ENCODE results near the gene RSPH10B2. TPM values are rescaled to one million over a fixed set of nuclear protein-coding genes. Genes with fewer than 3 reads are reported as not detected.
"Not testable (repeated sequence)": the region's sequence is repeated elsewhere in the genome, so short reads cannot be mapped to it uniquely, and the experiment has no call there.

Gene RSPH10B2
- total and polyA plus RNA-seq, 3 experiments from 2014 or later: 0.09 to 1.0 TPM; not detected in 1

GRCh38 chr7:6825236-6826125 lies 71.6 kb downstream of the RSPH10B2 start:
- Mint-ChIP-seq H3K27ac (peak overlapping the region in 6 of 8 donors; percentile 36 to 77 (median 61)), H3K36me3 (peaks cover 0 to 22% (median 4%) of the 10 kb centered on the region in 3 donors), H3K4me3 (peak overlapping the region; percentile 46 to 94 (median 82)), H3K4me1 (peaks cover 7 to 14% (median 13%) of the 10 kb centered on the region in 3 donors)
- H3K27me3 Mint-ChIP-seq; H3K4me1 ChIP-seq (ENCODE audit: insufficient read depth, low read length); H3K9me3 ChIP-seq (ENCODE audit: low read length); H3K36me3 ChIP-seq (ENCODE audit: insufficient read depth, low read length); H3K9me3 Mint-ChIP-seq; H3K27me3 ChIP-seq (ENCODE audit: insufficient read depth, low read length, poor library complexity, severe bottlenecking); H3K4me3 ChIP-seq (ENCODE audit: low read length); CTCF ChIA-PET; POLR2A ChIA-PET: not testable (repeated sequence)
- peak overlapping the region; percentile 16 for H3K27ac ChIP-seq (ENCODE audit: low read depth, low read length)
- peak in 1 of 5 donors; percentile 11 for DNase-seq

DNA sequence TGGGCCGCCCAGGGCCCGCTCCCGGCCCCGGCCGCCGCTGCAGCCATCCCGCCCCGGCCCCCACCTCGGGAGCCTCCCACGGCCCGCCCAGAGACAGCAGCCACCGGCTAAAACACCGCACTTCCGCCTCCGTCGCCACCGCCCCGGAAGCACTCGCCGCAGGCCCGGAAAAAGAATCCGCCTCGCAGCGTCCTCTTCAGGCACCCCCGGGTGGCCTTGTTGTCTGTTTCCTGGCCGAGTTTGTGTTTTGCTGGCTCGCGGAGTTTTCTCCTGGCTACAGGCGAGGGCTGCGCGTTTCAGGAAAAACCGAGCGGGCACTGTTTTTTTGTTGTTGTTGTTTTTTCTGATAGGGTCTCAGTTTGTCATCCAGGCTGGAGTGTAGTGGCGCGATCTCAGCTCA lies 72.2 kb downstream of the RSPH10B2 start, which contains the start of gene CCZ1B:
Gene CCZ1B (minus strand): TSS at position 125 of the 400 bp plus-strand sequence. CDS start 78 bp downstream, at position 47.
- peak within 1 kb of the TSS; percentile 90 to 97 (median 96) for H3K4me3 Mint-ChIP-seq
- H3K27me3 Mint-ChIP-seq: peaks cover 7 to 14% of the 10 kb centered on the region in 2 donors
- H3K4me1 ChIP-seq (ENCODE audit: insufficient read depth, low read length); H3K27me3 ChIP-seq (ENCODE audit: insufficient read depth, low read length, poor library complexity, severe bottlenecking); H3K9me3 ChIP-seq (ENCODE audit: low read length); CTCF ChIA-PET; H3K9me3 Mint-ChIP-seq; POLR2A ChIA-PET; H3K36me3 ChIP-seq (ENCODE audit: insufficient read depth, low read length): not testable (repeated sequence)
- DNase-seq: peak; percentile 75 to 90 (median 86)
- Histone ChIP-seq H3K27ac (ENCODE audit: low read depth, low read length) (peak within 1 kb of the TSS; percentile 16), H3K4me3 (ENCODE audit: low read length) (peak within 1 kb of the TSS; percentile 51)
- peaks cover 7 to 14% (median 13%) of the 10 kb centered on the region in 3 donors for H3K4me1 Mint-ChIP-seq
- H3K36me3 Mint-ChIP-seq: peaks cover 0 to 19% (median 3%) of the 10 kb centered on the region in 3 donors
- peak within 1 kb of the TSS; percentile 50 to 97 (median 95) for H3K27ac Mint-ChIP-seq

- H3K27me3 ChIP-seq (ENCODE audit: insufficient read depth, low read length, poor library complexity, severe bottlenecking); H3K9me3 Mint-ChIP-seq; H3K9me3 ChIP-seq (ENCODE audit: low read length); H3K4me3 ChIP-seq (ENCODE audit: low read length); H3K27ac ChIP-seq (ENCODE audit: low read depth, low read length); H3K4me1 ChIP-seq (ENCODE audit: insufficient read depth, low read length); H3K36me3 Mint-ChIP-seq; H3K36me3 ChIP-seq (ENCODE audit: insufficient read depth, low read length); DNase-seq; CTCF ChIA-PET: not testable (repeated sequence)
- POLR2A ChIA-PET: interaction anchor here (0.6 kb wide), 1 partner anchor 67 kb away, joined by 3 read pairs; no protein-coding TSS in a partner anchor
- Mint-ChIP-seq H3K27me3 (peaks cover 7 to 19% of the 10 kb centered on the region in 2 donors), H3K27ac (peak overlapping the region in 1 of 8 donors; percentile 38), H3K4me3 (peak overlapping the region; percentile 50 to 81 (median 70)), H3K4me1 (peaks cover 7 to 14% (median 13%) of the 10 kb centered on the region in 3 donors)
Observed at GRCh38 chr7:6827180-6827579, 73.3 kb downstream of the RSPH10B2 start.

- H3K27ac Mint-ChIP-seq; H3K4me3 ChIP-seq (ENCODE audit: low read length); H3K36me3 Mint-ChIP-seq; H3K27me3 ChIP-seq (ENCODE audit: insufficient read depth, low read length, poor library complexity, severe bottlenecking); H3K4me1 Mint-ChIP-seq; H3K36me3 ChIP-seq (ENCODE audit: insufficient read depth, low read length); H3K27ac ChIP-seq (ENCODE audit: low read depth, low read length); H3K9me3 Mint-ChIP-seq; H3K4me1 ChIP-seq (ENCODE audit: insufficient read depth, low read length); CTCF ChIA-PET; H3K9me3 ChIP-seq (ENCODE audit: low read length); DNase-seq: not testable (repeated sequence)
- Mint-ChIP-seq H3K4me3 (peak overlapping the region in 1 of 7 donors; percentile 32), H3K27me3 (peaks cover 10 to 27% of the 10 kb centered on the region in 2 donors)
- POLR2A ChIA-PET: interaction anchor here (0.7 kb wide), 1 partner anchor 241 kb away, joined by 4 read pairs; no protein-coding TSS in a partner anchor
Observed at GRCh38 chr7:6829616-6830015, 75.7 kb downstream of the RSPH10B2 start.

DNA sequence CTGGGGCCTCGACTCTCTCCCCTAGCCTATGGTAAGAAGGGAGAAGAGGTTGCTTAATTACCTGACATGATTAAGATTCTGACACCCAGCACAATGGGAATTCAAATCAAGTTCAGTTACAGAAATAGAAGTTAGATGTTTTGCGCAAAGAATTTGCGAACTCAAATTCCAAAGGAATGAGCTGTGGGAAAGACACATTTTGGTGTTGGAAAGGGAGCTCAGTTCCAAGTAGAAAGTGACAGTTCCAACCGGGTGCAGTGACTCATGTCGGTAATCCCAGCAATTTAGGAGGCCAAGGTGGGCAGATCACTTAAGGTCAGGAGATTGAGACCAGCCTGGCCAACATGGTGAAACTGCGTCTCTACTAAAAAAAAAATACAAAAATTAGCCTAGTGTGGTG lies 76.1 kb downstream of the RSPH10B2 start:
- H3K27ac Mint-ChIP-seq; H3K4me1 ChIP-seq (ENCODE audit: insufficient read depth, low read length); H3K27me3 ChIP-seq (ENCODE audit: insufficient read depth, low read length, poor library complexity, severe bottlenecking); H3K9me3 Mint-ChIP-seq; H3K36me3 Mint-ChIP-seq; DNase-seq; H3K4me3 ChIP-seq (ENCODE audit: low read length); H3K9me3 ChIP-seq (ENCODE audit: low read length); H3K27ac ChIP-seq (ENCODE audit: low read depth, low read length); H3K4me1 Mint-ChIP-seq; CTCF ChIA-PET; H3K36me3 ChIP-seq (ENCODE audit: insufficient read depth, low read length): not testable (repeated sequence)
- POLR2A ChIA-PET: interaction anchor here (0.7 kb wide), 1 partner anchor 241 kb away, joined by 4 read pairs; no protein-coding TSS in a partner anchor
- Mint-ChIP-seq H3K27me3 (peaks cover 12 to 32% of the 10 kb centered on the region in 2 donors), H3K4me3 (peak overlapping the region in 1 of 7 donors; percentile 32)

DNA sequence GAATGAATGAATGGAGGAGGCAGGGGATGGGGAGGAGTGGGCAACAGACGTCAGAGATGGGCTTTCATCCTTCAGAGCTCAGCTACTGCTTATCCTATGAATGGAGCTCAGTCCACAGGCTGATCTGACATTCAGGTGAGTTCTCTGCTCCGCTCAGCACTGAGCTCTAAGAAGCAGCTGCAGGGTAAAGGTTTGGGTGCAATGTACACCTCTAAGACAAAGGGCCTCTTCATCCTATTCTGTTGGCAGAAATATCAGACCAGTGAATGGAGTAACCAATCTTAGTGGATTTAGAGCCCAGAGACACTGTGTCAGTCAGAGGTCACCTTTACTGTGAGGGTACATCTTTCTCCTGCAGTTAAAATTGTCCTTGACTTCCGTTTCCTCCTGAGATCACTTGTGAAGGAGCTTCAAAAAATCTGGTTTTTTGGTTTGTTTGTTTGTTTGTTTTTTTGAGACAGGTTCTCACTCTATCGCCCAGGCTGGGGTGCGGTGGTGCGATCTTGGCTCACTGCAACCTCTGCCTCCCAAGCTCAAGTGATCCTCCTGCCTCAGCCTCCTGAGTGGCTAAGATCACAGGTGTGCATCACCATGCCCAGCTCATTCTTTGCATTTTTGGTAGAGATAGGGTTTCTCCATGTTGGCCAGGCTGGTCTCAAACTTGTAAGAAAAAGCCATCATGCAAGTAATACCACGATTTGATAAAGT lies 77.3 kb downstream of the RSPH10B2 start:
- no peaks in the 10 kb centered on the region for H3K27me3 ChIP-seq (ENCODE audit: insufficient read depth, low read length, poor library complexity, severe bottlenecking)
- no peak for DNase-seq
- Mint-ChIP-seq H3K4me1 (peaks cover 1 to 2% (median 2%) of the 10 kb centered on the region in 3 donors), H3K9me3 (peaks cover 0 to 2% (median 0%) of the 10 kb centered on the region in 5 donors), H3K27ac (no peak overlapping the region), H3K27me3 (peaks cover 13 to 42% of the 10 kb centered on the region in 2 donors), H3K36me3 (peaks cover 0 to 1% (median 0%) of the 10 kb centered on the region in 3 donors), H3K4me3 (no peak overlapping the region)
- no peaks in the 10 kb centered on the region for H3K4me1 ChIP-seq (ENCODE audit: insufficient read depth, low read length)
- H3K9me3 ChIP-seq (ENCODE audit: low read length): no peaks in the 10 kb centered on the region
- H3K36me3 ChIP-seq (ENCODE audit: insufficient read depth, low read length): no peaks in the 10 kb centered on the region
- ChIA-PET POLR2A (no interaction called here), CTCF (interaction anchor here (1.7 kb wide), 1 partner anchor 315 kb away, joined by 5 read pairs; no protein-coding TSS in a partner anchor)
- no peak overlapping the region for H3K4me3 ChIP-seq (ENCODE audit: low read length)
- H3K27ac ChIP-seq (ENCODE audit: low read depth, low read length): no peak overlapping the region

DNA sequence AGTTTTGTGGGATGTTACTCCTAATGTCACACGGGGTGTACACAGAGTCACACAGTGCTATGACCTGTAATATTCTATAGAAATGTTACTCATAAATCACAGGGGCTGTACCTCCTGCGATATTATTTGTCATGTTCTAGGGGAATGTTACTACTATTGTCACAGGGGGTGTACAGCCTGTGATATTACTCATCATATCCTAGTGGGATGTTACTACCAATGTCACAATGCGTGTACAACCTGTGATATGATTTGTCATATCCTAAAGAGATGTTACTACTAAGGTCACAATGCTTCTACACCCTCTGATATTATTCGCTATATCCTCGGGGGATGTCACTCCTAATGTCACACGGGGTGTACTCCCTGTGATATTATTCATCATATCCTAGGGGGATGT lies 79.7 kb downstream of the RSPH10B2 start:
- H3K36me3 Mint-ChIP-seq: no peaks in the 10 kb centered on the region
- Histone ChIP-seq H3K27ac (ENCODE audit: low read depth, low read length) (no peak overlapping the region), H3K27me3 (ENCODE audit: insufficient read depth, low read length, poor library complexity, severe bottlenecking) (no peaks in the 10 kb centered on the region), H3K36me3 (ENCODE audit: insufficient read depth, low read length) (no peaks in the 10 kb centered on the region), H3K4me3 (ENCODE audit: low read length) (no peak overlapping the region), H3K9me3 (ENCODE audit: low read length) (no peaks in the 10 kb centered on the region), H3K4me1 (ENCODE audit: insufficient read depth, low read length) (no peaks in the 10 kb centered on the region)
- H3K4me1 Mint-ChIP-seq: no peaks in the 10 kb centered on the region
- H3K27me3 Mint-ChIP-seq: peaks cover 15 to 51% of the 10 kb centered on the region in 2 donors
- no peak for DNase-seq
- no peak overlapping the region for H3K4me3 Mint-ChIP-seq
- POLR2A ChIA-PET: no interaction called here
- CTCF ChIA-PET: no interaction called here
- no peak overlapping the region for H3K27ac Mint-ChIP-seq
- H3K9me3 Mint-ChIP-seq: no peaks in the 10 kb centered on the region

- CTCF ChIA-PET; H3K27ac Mint-ChIP-seq; H3K27me3 ChIP-seq (ENCODE audit: insufficient read depth, low read length, poor library complexity, severe bottlenecking); H3K36me3 Mint-ChIP-seq; H3K9me3 Mint-ChIP-seq; H3K4me3 Mint-ChIP-seq; DNase-seq; POLR2A ChIA-PET; H3K4me1 ChIP-seq (ENCODE audit: insufficient read depth, low read length); H3K27ac ChIP-seq (ENCODE audit: low read depth, low read length); H3K36me3 ChIP-seq (ENCODE audit: insufficient read depth, low read length); H3K9me3 ChIP-seq (ENCODE audit: low read length); H3K4me3 ChIP-seq (ENCODE audit: low read length); H3K4me1 Mint-ChIP-seq: not testable (repeated sequence)
- peaks cover 21 to 55% of the 10 kb centered on the region in 2 donors for H3K27me3 Mint-ChIP-seq
Observed at GRCh38 chr7:6835521-6835920, 81.6 kb downstream of the RSPH10B2 start.

All from CD8-positive, alpha-beta memory T cell (primary cell).